Breast epithelium (tissue), 4 donors: ENCODE data around the gene HERC5. TPM values are rescaled to one million over a fixed set of nuclear protein-coding genes. Genes with fewer than 3 reads are reported as not detected.
"Not testable (repeated sequence)": the region's sequence is repeated elsewhere in the genome, so short reads cannot be mapped to it uniquely, and the experiment has no call there.

ENCODE experiments used
- DNase-seq, 2 donors: peaks; one replicate each; pipeline ENCODE4 v3.0.0-alpha.2; 2019; ENCODE audit warnings: low spot score in 2 of 2
- H3K27ac ChIP-seq, 2 donors: fragments of 200-600 bp; sonication (generic) in 1 of 2; one replicate each; pipeline ENCODE4 v1.5.1; 2016 to 2019; ENCODE audit warnings: mild to moderate bottlenecking in 1 of 2
- H3K27me3 ChIP-seq, 2 donors: fragments of 200-600 bp; sonication (generic) in 1 of 2; one replicate each; pipeline versions ENCODE4 v1.5.1 to v1.6.0; 2017 to 2019; ENCODE audit warnings: control low read depth in 1 of 2, mild to moderate bottlenecking in 1 of 2
- H3K36me3 ChIP-seq: fragments of 200-600 bp; one replicate; pipeline ENCODE4 v1.5.1; 2019
- H3K4me1 ChIP-seq, 2 donors: fragments of 200-600 bp; sonication (generic); one replicate each; pipeline ENCODE4 v1.5.1; 2016 to 2019; ENCODE audit warnings: control low read depth in 1 of 2
- H3K4me3 ChIP-seq, 3 donors: fragments of 200-600 bp; sonication (generic); 1 replicate in 2 of 3; 2 replicates in 1 of 3; pipeline ENCODE4 v1.5.1; 2016 to 2019; ENCODE audit warnings: mild to moderate bottlenecking in 3 of 3, moderate library complexity in 2 of 3
- H3K9me3 ChIP-seq, 2 donors: fragments of 200-600 bp; sonication (generic) in 1 of 2; one replicate each; pipeline ENCODE4 v1.5.1; 2016 to 2019; ENCODE audit warnings: control low read depth in 1 of 2
- CTCF ChIP-seq, 3 donors: fragments of 450-650 bp; IDR thresholded peaks; one replicate each; pipeline ENCODE4 v1.5.1; 2016 to 2017; ENCODE audit warnings: antibody characterized with exemption in 3 of 3, mild to moderate bottlenecking in 3 of 3, moderate library complexity in 3 of 3
- POLR2A ChIP-seq: fragments of 450-650 bp; IDR thresholded peaks from one replicate; pipeline ENCODE4 v1.6.1; 2016; ENCODE audit warnings: antibody characterized with exemption, mild to moderate bottlenecking, moderate library complexity
- POLR2AphosphoS5 ChIP-seq, 3 donors: sonication (generic); formaldehyde crosslinking; IDR thresholded peaks; one replicate each; pipeline ENCODE4 v1.6.1; 2017; ENCODE audit warnings: antibody characterized with exemption in 3 of 3
- intact Hi-C: fragments of 100-400 bp; cut with DNase I; formaldehyde crosslinking; loops from one replicate; pipeline ENCODE4 v1.15.1; 2023; ENCODE audit warnings: low total_unique reads
- total RNA-seq, 3 donors: library from RNA; depleted of rRNA; stranded (reverse); fragments of >200 nt; gene quantifications; one replicate each; pipeline ENCODE4 v1.1.0, GENCODE V29; 2016

The HERC5 gene
- total RNA-seq, 3 donors from 2014 or later: 5.0 to 5.9 (median 5.9) TPM

GRCh38 chr4:88422403-88422802, 34.5 kb upstream of the HERC5 start:
- no peaks in the 10 kb centered on the region for H3K9me3 ChIP-seq
- H3K27ac ChIP-seq: no peak overlapping the region
- TF ChIP-seq POLR2AphosphoS5 (IDR thresholded peaks at IDR 0.05): no peak
- no peak for TF ChIP-seq CTCF (IDR thresholded peaks at IDR 0.05)
- no peak for TF ChIP-seq POLR2A
- intact Hi-C loops: no loop called here
- H3K27me3 ChIP-seq: no peaks in the 10 kb centered on the region
- no peaks in the 10 kb centered on the region for H3K4me1 ChIP-seq
- H3K36me3 ChIP-seq: no peaks in the 10 kb centered on the region
- DNase-seq: no peak
- H3K4me3 ChIP-seq: no peak overlapping the region

- no peaks in the 10 kb centered on the region for H3K4me1 ChIP-seq
- H3K36me3 ChIP-seq: no peaks in the 10 kb centered on the region
- H3K4me3 ChIP-seq: no peak overlapping the region
- peaks cover 0 to 5% of the 10 kb centered on the region in 2 donors for H3K9me3 ChIP-seq
- no peak overlapping the region for H3K27ac ChIP-seq
- intact Hi-C loops: no loop called here
- DNase-seq: no peak
- H3K27me3 ChIP-seq: no peaks in the 10 kb centered on the region
- TF ChIP-seq POLR2AphosphoS5 (IDR thresholded peaks at IDR 0.05) (no peak), POLR2A (no peak)
Observed at GRCh38 chr4:88429401-88429800, 27.5 kb upstream of the HERC5 start.

GRCh38 chr4:88435987-88436693, 20.8 kb upstream of the HERC5 start:
- DNase-seq: no peak
- Histone ChIP-seq H3K27me3 (no peaks in the 10 kb centered on the region), H3K9me3 (peaks cover 0 to 5% of the 10 kb centered on the region in 2 donors), H3K27ac (no peak overlapping the region), H3K4me3 (no peak overlapping the region), H3K4me1 (no peaks in the 10 kb centered on the region), H3K36me3 (no peaks in the 10 kb centered on the region)
- TF ChIP-seq POLR2A (no peak), CTCF (IDR thresholded peaks at IDR 0.05) (no peak)
- intact Hi-C loops: no loop called here

- H3K36me3 ChIP-seq, H3K4me1 ChIP-seq, H3K9me3 ChIP-seq, H3K4me3 ChIP-seq, H3K27ac ChIP-seq, intact Hi-C loops, DNase-seq, H3K27me3 ChIP-seq: not testable (repeated sequence)
Observed at GRCh38 chr4:88437873-88438272, 19.0 kb upstream of the HERC5 start.

- H3K4me1 ChIP-seq: no peaks in the 10 kb centered on the region
- H3K27ac ChIP-seq: peak overlapping the region in 1 of 2 donors; percentile 54
- no peaks in the 10 kb centered on the region for H3K36me3 ChIP-seq
- H3K4me3 ChIP-seq: no peak overlapping the region
- DNase-seq: peak in 1 of 2 donors; percentile 36
- intact Hi-C loops: no loop called here
- TF ChIP-seq POLR2AphosphoS5 (IDR thresholded peaks at IDR 0.05): no peak
- no peak for TF ChIP-seq POLR2A
- TF ChIP-seq CTCF (IDR thresholded peaks at IDR 0.05): no peak
- H3K27me3 ChIP-seq: no peaks in the 10 kb centered on the region
- H3K9me3 ChIP-seq: no peaks in the 10 kb centered on the region
Observed at GRCh38 chr4:88439161-88439760, 17.7 kb upstream of the HERC5 start.

GRCh38 chr4:88440146-88440545, 16.8 kb upstream of the HERC5 start:
- no peak overlapping the region for H3K27ac ChIP-seq
- no peak for DNase-seq
- H3K9me3 ChIP-seq: no peaks in the 10 kb centered on the region
- no peaks in the 10 kb centered on the region for H3K36me3 ChIP-seq
- no peak for TF ChIP-seq POLR2AphosphoS5 (IDR thresholded peaks at IDR 0.05)
- no peak for TF ChIP-seq CTCF (IDR thresholded peaks at IDR 0.05)
- no peak for TF ChIP-seq POLR2A
- no peak overlapping the region for H3K4me3 ChIP-seq
- no peaks in the 10 kb centered on the region for H3K27me3 ChIP-seq
- H3K4me1 ChIP-seq: no peaks in the 10 kb centered on the region
- intact Hi-C loops: no loop called here
